ENCODE measurements around the gene PDHB. TPM values are rescaled to one million over a fixed set of nuclear protein-coding genes. Genes with fewer than 3 reads are reported as not detected.

PDHB gene
- total and polyA plus RNA-seq, 2 of the 13 experiments (the other 11 are each of a cell fraction or from before 2014, with no cell fraction given): 108 to 153 TPM

- peak; percentile 68 for TF ChIP-seq CTCF (CRISPR knock-in tag; IDR thresholded peaks at IDR 0.05)
- no peak for TF ChIP-seq ATF3 (CRISPR knock-in tag; IDR thresholded peaks at IDR 0.05)
- peak; percentile 55 for TF ChIP-seq STAG1 (CRISPR knock-in tag; IDR thresholded peaks at IDR 0.05)
- no peak for TF ChIP-seq CEBPB (IDR thresholded peaks at IDR 0.05; ENCODE audit: borderline replicate concordance, low read depth, low read length)
- TF ChIP-seq ARID3A (IDR thresholded peaks at IDR 0.05; ENCODE audit: low read depth, low read length): peak; percentile 54; the same call in 1 of the 2 replicates
- TF ChIP-seq ZNF597 (CRISPR knock-in tag; IDR thresholded peaks at IDR 0.05): no peak
- no peak for TF ChIP-seq KDM2A (CRISPR knock-in tag; IDR thresholded peaks at IDR 0.05; ENCODE audit: borderline replicate concordance, low read depth)
- no peak for TF ChIP-seq MED8 (CRISPR knock-in tag; IDR thresholded peaks at IDR 0.05; ENCODE audit: insufficient replicate concordance)
- TF ChIP-seq ZNF749 (CRISPR knock-in tag; IDR thresholded peaks at IDR 0.05; ENCODE audit: borderline replicate concordance): no peak
- TF ChIP-seq HOXA5 (CRISPR knock-in tag; IDR thresholded peaks at IDR 0.05): no peak
- TF ChIP-seq ZFYVE20 (CRISPR knock-in tag; IDR thresholded peaks at IDR 0.05; ENCODE audit: borderline replicate concordance, low read depth): no peak
- no peak for TF ChIP-seq FUBP1 (CRISPR knock-in tag; IDR thresholded peaks at IDR 0.05; ENCODE audit: borderline replicate concordance)
- no peak for TF ChIP-seq DBP (CRISPR knock-in tag; IDR thresholded peaks at IDR 0.05; ENCODE audit: not compliant biosample characterization)
- no peak for TF ChIP-seq ZNF674 (CRISPR knock-in tag; IDR thresholded peaks at IDR 0.05; ENCODE audit: low read depth)
- TF ChIP-seq THYN1 (CRISPR knock-in tag; IDR thresholded peaks at IDR 0.05; ENCODE audit: borderline replicate concordance, low read depth): no peak
- no peak for TF ChIP-seq TOPORS (CRISPR knock-in tag; IDR thresholded peaks at IDR 0.05)
- peak; percentile 77 for TF ChIP-seq SMC3 (IDR thresholded peaks at IDR 0.05; ENCODE audit: low read length)
These were observed 19.0 kb downstream of the PDHB start (continued) for GRCh38 chr3:58414538-58415197.

All from HepG2 (cell line).